HG02970 (cell line): Measurements from ENCODE around the gene FBXO2.

Experiments used
- ATAC-seq: cut with Tn5 transposase; IDR thresholded peaks from one replicate; pipeline ENCODE4 v1.9.1; 2021; ENCODE audit warnings: mild to moderate bottlenecking, moderate library complexity, moderate number of reproducible peaks; ENCODE audit not compliant: unreplicated experiment, low FRiP score

FBXO2 gene

GRCh38 chr1:11682799-11683198 is 28.6 kb upstream of the FBXO2 start:
- no peak for ATAC-seq

DNA sequence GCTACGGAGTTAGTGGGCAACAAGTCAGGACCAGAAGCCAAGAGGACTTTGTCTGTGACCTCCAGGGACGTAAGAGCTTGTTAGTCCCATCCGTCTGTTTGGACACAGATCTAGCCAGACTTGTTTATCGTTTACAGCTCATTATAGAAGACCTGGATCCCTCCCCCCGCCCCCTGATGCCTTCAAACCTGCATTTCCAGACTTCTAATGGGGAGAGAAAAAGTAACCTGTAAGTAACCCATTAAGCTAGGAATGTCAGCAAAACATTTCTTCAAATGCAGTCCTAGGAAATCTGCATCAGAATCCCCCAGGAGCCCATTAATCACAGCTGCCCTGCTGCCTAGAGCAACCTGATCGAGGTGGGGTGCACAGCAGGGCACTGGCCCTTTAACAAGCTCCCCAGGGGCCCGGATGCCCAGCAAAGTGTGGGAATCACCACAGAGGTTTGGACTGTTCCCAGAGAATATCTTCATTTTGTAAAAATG is 28.1 kb upstream of the FBXO2 start:
- ATAC-seq: no peak

DNA sequence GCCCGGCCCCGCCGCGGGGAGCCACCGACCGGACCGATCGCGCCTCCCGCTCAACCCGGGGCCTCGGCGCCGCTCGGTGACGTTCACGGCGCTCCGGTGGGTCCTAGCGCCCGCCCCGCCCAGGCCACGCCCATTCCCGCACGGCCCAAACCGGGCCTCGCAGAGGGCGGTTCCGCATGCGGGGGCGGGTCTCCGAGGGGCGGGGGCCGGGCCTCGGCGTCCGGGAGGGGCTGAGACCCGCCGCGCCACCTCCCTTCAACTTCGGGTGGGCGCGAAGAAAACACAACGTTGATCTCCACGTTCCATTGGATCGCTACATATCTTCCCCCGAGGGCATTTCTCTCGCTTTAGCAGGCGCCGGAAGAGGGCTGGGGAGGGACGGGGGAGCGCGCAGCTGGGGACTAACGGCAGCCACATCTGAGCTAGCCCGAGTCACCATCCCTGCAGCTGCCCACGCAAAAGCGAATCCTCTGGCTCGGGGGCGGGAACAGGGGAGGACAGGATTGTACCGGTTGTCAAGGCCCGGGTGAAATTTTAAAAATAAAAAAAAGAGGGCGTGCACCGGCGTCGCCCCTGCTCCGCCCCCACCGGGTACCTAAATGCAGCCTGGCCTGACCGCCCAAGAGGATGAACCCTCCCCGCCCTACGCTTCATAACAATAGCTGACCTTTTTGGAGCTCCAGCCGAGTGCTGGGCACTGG is 27.0 kb upstream of the FBXO2 start, which contains the start of gene MAD2L2:
Gene MAD2L2, minus strand, starts transcription at position 78 of the 701 bp plus-strand sequence. CDS start 547 bp downstream, outside the sequence.
- ATAC-seq: peak; percentile 89

DNA sequence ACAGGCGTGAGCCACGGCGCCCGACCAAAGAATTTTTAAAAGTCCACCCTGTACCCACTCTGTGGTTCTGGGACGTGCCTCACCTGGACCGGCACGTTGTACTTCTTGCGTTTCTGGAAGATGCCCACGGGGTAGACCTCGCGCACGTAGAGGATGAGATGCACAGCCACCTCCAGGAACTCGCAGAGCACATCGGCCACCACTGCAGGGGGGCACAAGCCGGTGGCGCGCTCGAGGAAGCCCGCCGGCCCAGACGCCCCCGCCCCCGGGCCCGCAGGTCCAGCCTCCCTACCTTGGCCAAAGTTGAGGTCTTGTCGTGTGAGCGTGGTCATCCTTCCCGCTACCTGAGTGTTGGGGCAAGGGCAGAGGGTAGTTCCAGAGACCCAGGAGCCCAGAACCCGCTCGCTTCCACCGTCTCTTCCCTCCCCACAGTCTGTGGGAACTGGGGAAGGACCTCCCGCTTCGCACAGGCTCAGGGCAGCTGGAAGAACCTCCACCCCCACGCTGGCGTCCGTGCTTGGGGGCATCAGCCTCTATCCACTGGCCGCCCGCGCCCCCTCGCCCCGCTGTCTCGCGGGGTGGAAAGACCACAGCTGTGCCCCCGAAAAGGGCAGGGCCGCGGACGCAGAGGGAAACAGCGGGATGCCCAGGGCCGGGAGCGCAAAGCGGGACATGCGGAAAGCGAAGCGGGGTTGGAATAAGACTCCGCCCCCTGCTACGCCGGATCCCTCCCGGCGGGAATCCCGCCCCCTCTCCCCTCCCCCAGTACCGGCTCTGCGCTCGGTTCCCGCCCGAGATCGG is 26.2 kb upstream of the FBXO2 start:
- ATAC-seq: no peak

GRCh38 chr1:11678442-11678841 is 24.2 kb upstream of the FBXO2 start:
- no peak for ATAC-seq

- no peak for ATAC-seq
Observed at GRCh38 chr1:11676386-11677103, 22.3 kb upstream of the FBXO2 start.

GRCh38 chr1:11675325-11675724 is 21.1 kb upstream of the FBXO2 start:
- no peak for ATAC-seq

DNA sequence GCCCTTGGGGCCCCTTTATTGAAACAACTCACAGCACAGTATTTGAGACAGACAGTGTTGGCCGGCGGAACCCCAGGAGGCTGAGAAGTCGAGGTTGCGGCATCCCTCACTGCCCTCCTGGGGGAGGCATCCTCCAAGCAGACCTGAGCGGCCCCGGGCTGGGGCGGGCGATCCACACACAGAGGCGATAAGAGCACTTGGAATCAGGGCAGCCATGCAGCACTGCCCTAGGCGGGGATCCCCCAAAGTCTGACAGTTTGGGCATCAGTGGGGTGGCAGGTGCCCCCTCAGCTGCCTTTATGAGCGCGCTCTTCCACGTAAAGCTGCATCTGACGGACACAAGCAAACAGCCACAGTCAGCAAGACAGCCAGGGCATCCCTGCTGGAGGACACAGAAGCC is 20.3 kb upstream of the FBXO2 start:
- no peak for ATAC-seq

GRCh38 chr1:11673089-11673769 is 19.0 kb upstream of the FBXO2 start:
- no peak for ATAC-seq

- ATAC-seq: no peak
Observed at GRCh38 chr1:11671544-11672286, 17.5 kb upstream of the FBXO2 start.

DNA sequence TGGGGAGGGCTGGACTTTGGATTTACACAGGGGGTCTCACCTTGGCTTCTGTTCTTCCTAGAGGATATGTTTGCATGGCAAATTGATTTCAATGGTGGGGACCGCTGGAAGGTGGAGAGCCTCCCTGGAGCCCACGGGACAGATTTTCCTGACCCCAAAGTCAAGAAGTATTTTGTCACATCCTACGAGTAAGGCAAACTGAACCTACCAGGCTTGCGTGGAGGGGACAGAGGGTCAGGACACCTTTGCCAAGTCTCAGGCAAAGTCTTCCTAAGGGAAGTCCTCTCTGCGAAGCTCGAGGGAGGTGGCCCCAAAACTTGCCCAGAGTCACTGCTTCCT is 16.9 kb upstream of the FBXO2 start:
- ATAC-seq: no peak

GRCh38 chr1:11670747-11671146 is 16.5 kb upstream of the FBXO2 start:
- no peak for ATAC-seq

- ATAC-seq: no peak
Observed at GRCh38 chr1:11668516-11668915, 14.3 kb upstream of the FBXO2 start.

DNA sequence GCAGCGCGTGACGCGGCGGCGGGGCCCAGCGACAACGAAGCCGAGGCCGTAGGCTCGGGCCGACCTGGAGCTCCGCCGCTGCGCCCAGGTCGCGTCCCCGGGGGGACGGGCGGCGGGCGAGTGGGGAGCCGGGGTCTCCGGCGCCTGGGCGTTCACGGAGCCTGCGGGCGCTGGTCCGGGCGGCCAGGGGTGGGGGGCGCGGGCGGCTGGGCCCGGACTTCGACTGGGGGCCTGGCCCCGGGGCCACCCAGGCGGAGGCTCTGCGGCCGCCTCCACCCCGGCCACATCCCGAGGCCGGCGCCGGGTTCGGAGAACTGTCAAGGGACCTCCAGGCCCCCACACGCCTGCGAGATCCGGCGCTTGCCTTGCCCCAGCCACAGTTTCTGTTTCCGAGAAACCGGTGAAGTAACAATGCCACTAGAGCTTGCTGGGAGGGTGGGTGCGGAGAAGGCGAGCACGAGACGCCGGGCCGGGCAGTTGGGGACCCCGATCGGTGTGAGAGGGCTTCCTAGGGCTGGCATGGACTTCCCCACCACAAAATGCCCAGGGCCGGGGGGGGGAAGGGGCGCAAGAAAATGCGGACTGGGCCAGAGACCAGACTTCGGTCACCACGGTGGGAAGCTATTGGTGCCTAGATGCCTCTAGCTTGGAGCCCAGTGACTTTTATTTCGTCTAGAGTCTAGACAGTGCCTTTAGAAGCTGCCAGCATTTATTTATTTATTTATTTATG is 10.3 kb upstream of the FBXO2 start:
- peak; percentile 52 for ATAC-seq

GRCh38 chr1:11661103-11661502 is 6.9 kb upstream of the FBXO2 start:
- no peak for ATAC-seq

GRCh38 chr1:11659748-11660147 is 5.5 kb upstream of the FBXO2 start:
- ATAC-seq: no peak

DNA sequence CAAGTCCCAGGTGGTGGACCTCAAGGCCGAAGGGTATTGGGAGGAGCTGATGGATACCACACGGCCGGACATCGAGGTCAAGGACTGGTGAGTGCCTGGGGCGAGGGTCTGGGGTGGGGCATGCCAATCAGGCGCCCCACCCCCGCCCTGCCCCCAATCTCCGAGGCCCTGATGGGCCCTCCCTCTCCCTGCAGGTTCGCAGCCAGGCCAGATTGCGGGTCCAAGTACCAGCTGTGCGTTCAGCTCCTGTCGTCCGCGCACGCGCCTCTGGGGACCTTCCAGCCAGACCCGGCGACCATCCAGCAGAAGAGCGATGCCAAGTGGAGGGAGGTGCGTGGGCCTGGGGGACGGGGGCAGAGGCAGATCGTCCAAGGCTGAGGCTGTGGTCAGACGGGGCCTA is 4.3 kb upstream of the FBXO2 start:
- no peak for ATAC-seq

GRCh38 chr1:11657654-11658053 is 3.4 kb upstream of the FBXO2 start:
- no peak for ATAC-seq
